HEK293T (cell line): ENCODE data around the gene TEN1.

Source experiments
- BHLHE40 ChIP-seq: fragments of 450-650 bp; IDR thresholded peaks from 2 replicates; pipeline ENCODE4 v1.6.1; 2016; ENCODE audit warnings: mild to moderate bottlenecking, moderate library complexity, borderline replicate concordance
- ELF4 ChIP-seq: fragments of 450-650 bp; IDR thresholded peaks from 2 replicates; pipeline ENCODE4 v1.6.1; 2017; ENCODE audit warnings: antibody characterized with exemption
- FOXA1 ChIP-seq: fragments of 450-650 bp; IDR thresholded peaks from 2 replicates; pipeline ENCODE4 v1.6.1; 2016; ENCODE audit warnings: mild to moderate bottlenecking
- FOXM1 ChIP-seq: fragments of 450-650 bp; IDR thresholded peaks from 2 replicates; pipeline ENCODE4 v1.6.1; 2017; ENCODE audit warnings: mild to moderate bottlenecking, borderline replicate concordance
- LEF1 ChIP-seq: fragments of 450-650 bp; IDR thresholded peaks from 2 replicates; pipeline ENCODE4 v1.6.1; 2017; ENCODE audit warnings: mild to moderate bottlenecking, borderline replicate concordance
- SP1 ChIP-seq: fragments of 450-650 bp; IDR thresholded peaks from 2 replicates; pipeline ENCODE4 v1.6.1; 2017
- ZNF384 ChIP-seq: fragments of 450-650 bp; IDR thresholded peaks from 2 replicates; pipeline ENCODE4 v1.6.1; 2016

GRCh38 chr17:76008208-76008607 lies 29.2 kb downstream of the TEN1 start:
- TF ChIP-seq BHLHE40 (no peak), ELF4 (no peak), ZNF384 (no peak), FOXA1 (no peak), SP1 (no peak), FOXM1 (no peak), LEF1 (no peak)
